WTC11 (cell line): ENCODE measurements around the gene CRADD. TPM values are rescaled to one million over a fixed set of nuclear protein-coding genes. Genes with fewer than 3 reads are reported as not detected.

Experiments
- ATAC-seq: fragments of 200-7000 bp; cut with Tn5 transposase; 2 replicates; pipeline ENCODE4 v1.10.0; 2021; ENCODE audit warnings: mild to moderate bottlenecking, moderate library complexity
- CTCF ChIA-PET: fragments of 300-600 bp; sonication (Branson Sonifier 250); formaldehyde crosslinking; loops from one replicate; lab custom pipeline; 2021; ENCODE audit warnings: antibody characterized with exemption; lab: Charles Lee
- POLR2A ChIA-PET: fragments of 350-600 bp; sonication (Branson Sonifier 250); formaldehyde crosslinking; loops from one replicate; lab custom pipeline; 2021; ENCODE audit warnings: antibody characterized with exemption; lab: Charles Lee
- DNase-seq: peaks from one replicate; pipeline ENCODE4 v3.0.0; 2021; ENCODE audit warnings: low spot score
- H3K27ac Mint-ChIP-seq: 2 replicates; pipeline ENCODE4 v1.8.0; 2021; ENCODE audit warnings: mixed read lengths
- H3K27me3 Mint-ChIP-seq: 2 replicates; pipeline ENCODE4 v1.8.0; 2021; ENCODE audit warnings: low read depth, mild to moderate bottlenecking, moderate library complexity, mixed read lengths
- H3K36me3 Mint-ChIP-seq: 2 replicates; pipeline ENCODE4 v1.8.0; 2021; ENCODE audit warnings: mixed read lengths
- H3K4me1 Mint-ChIP-seq: 2 replicates; pipeline ENCODE4 v1.8.0; 2022; ENCODE audit warnings: mixed read lengths
- H3K4me3 Mint-ChIP-seq: 2 replicates; pipeline ENCODE4 v1.8.0; 2021; ENCODE audit warnings: mild to moderate bottlenecking, moderate library complexity, mixed read lengths
- H3K9me3 Mint-ChIP-seq: 2 replicates; pipeline ENCODE4 v1.8.0; 2021; ENCODE audit warnings: mixed read lengths
- ATF1 ChIP-seq: sonication (generic); formaldehyde crosslinking; IDR thresholded peaks from 2 replicates; pipeline ENCODE4 v1.8.1; 2023; ENCODE audit warnings: mild to moderate bottlenecking, moderate library complexity, missing genetic modification reagents
- NFATC4 ChIP-seq: fragments of 250-450 bp; sonication (Bioruptor Pico); IDR thresholded peaks from 2 replicates; pipeline ENCODE4 v1.9.0; 2021; ENCODE audit warnings: mild to moderate bottlenecking
- RORB ChIP-seq: fragments of 250-450 bp; sonication (Bioruptor Pico); IDR thresholded peaks from 2 replicates; pipeline ENCODE4 v1.9.0; 2021; ENCODE audit warnings: mild to moderate bottlenecking
- ZNF138 ChIP-seq: sonication (generic); formaldehyde crosslinking; conservative IDR thresholded peaks from 2 replicates; pipeline ENCODE4 v1.8.1; 2022; ENCODE audit warnings: mild to moderate bottlenecking, moderate library complexity, missing genetic modification reagents
- total RNA-seq: library from RNA; stranded (reverse); gene quantifications from 3 replicates; pipeline ENCODE4 v1.2.3, GENCODE V29; 2021
- TF ChIP-seq, protein P1 (sequence below): sonication (generic); formaldehyde crosslinking; IDR thresholded peaks from 2 replicates; pipeline ENCODE4 v1.8.0; 2023; ENCODE audit warnings: missing genetic modification reagents
- TF ChIP-seq, protein P2 (sequence below): sonication (generic); formaldehyde crosslinking; IDR thresholded peaks from 2 replicates; pipeline ENCODE4 v1.8.1; 2023; ENCODE audit warnings: mild to moderate bottlenecking, missing genetic modification reagents
- TF ChIP-seq, protein P3 (sequence below): sonication (generic); formaldehyde crosslinking; IDR thresholded peaks from 2 replicates; pipeline ENCODE4 v1.8.0; 2022; ENCODE audit warnings: mild to moderate bottlenecking, missing genetic modification reagents
- TF ChIP-seq, protein P4 (sequence below): fragments of 250-450 bp; sonication (Bioruptor Pico); IDR thresholded peaks from 2 replicates; pipeline ENCODE4 v1.8.0; 2021; ENCODE audit warnings: mild to moderate bottlenecking
- TF ChIP-seq, protein P5 (sequence below): sonication (generic); formaldehyde crosslinking; IDR thresholded peaks from 2 replicates; pipeline ENCODE4 v1.8.0; 2022; ENCODE audit warnings: missing genetic modification reagents

Gene CRADD
- total RNA-seq, 1 experiment from 2014 or later, result 11.6 TPM

DNA sequence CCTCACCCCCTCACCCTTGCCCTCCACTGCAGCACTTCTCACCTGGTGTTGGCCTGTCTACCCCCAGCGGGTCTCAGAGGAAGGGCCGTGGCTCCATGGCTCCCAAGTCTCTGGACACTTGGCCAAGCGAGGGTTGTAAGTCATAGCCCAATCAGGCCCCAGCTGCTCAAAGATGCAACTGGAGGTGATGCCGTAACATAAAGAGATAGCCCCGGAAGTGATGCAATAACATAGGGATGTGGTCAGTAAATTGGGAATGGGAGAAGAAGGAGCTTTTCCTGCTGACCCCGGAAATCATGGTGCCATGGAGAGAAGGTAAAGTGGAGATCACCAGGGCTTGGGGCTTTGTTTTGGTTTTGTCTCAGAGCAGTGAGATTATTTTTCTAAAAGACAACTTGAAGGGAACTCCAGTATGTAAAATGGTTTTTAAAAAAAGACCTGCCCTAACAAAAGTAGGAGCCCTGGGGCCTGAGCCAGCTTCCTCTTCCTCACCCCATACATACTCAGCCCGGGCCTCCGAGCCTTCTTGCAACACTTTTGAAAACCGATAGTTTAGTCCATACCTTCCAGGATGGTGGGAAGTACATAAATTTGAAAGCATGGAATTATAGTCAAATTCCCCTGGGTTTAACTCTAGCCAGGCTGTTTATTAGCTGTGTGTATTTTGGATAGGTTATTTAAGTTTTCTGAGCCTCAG lies 212.5 kb downstream of the CRADD start (continued):
- TF ChIP-seq, protein P1, sequence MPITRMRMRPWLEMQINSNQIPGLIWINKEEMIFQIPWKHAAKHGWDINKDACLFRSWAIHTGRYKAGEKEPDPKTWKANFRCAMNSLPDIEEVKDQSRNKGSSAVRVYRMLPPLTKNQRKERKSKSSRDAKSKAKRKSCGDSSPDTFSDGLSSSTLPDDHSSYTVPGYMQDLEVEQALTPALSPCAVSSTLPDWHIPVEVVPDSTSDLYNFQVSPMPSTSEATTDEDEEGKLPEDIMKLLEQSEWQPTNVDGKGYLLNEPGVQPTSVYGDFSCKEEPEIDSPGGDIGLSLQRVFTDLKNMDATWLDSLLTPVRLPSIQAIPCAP, result no peak
- no peak for TF ChIP-seq ATF1 (CRISPR knock-in tag)

DNA sequence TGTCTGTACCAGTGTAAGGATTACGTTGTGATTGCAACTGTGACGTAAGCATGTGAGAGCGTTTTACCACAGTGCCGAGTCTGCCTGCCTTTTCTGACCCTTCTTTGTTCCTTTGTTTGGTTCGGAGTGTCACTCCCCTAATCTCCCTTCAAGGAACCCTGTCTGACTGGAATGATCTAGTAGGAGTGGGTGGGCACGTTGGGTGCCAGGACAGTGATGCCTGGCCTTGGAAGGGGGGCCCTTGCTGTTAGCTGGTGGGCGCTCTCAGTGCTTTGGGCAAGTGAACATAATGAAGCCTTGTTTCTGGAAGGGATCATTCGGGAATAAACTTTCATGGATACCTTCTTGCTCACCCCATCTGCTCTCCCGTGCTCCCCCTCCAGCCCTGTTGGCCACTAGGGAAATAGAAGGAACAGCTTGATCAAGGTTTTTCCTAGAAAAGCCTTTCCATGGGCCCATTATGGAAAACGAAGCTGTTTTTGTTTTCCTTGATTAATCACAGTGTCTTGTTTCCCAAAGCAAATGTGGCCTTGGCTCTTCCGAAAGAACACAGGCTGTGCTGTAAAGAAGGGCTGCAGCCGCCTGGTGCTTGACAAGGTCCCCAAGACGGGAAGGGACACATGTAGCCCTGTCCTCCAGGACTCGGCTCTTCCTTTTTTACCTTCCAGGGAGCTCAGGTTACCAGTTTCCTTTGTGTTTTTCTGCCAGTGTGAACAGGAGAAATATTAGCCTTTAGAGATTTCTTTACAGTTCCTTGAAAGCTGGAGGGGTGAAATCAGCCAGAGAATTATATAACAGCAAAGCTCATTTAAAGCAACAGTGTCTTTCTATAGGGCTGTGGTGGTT lies 215.5 kb downstream of the CRADD start:
- CTCF ChIA-PET, result interaction anchor here (0.9 to 6.7 kb wide), 4 partner anchors 68 to 323 kb away, joined by 3 to 67 read pairs (median 6); no protein-coding TSS in a partner anchor
- H3K36me3 Mint-ChIP-seq, result no peaks in the 10 kb centered on the region
- peak overlapping the region; percentile 48 for H3K27ac Mint-ChIP-seq
- no peaks in the 10 kb centered on the region for H3K9me3 Mint-ChIP-seq
- no peak for DNase-seq
- TF ChIP-seq, protein P2, sequence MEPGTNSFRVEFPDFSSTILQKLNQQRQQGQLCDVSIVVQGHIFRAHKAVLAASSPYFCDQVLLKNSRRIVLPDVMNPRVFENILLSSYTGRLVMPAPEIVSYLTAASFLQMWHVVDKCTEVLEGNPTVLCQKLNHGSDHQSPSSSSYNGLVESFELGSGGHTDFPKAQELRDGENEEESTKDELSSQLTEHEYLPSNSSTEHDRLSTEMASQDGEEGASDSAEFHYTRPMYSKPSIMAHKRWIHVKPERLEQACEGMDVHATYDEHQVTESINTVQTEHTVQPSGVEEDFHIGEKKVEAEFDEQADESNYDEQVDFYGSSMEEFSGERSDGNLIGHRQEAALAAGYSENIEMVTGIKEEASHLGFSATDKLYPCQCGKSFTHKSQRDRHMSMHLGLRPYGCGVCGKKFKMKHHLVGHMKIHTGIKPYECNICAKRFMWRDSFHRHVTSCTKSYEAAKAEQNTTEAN (CRISPR knock-in tag), result no peak
- no peak for TF ChIP-seq ZNF138
- no peak for TF ChIP-seq NFATC4 (CRISPR knock-in tag)
- TF ChIP-seq, protein P3, sequence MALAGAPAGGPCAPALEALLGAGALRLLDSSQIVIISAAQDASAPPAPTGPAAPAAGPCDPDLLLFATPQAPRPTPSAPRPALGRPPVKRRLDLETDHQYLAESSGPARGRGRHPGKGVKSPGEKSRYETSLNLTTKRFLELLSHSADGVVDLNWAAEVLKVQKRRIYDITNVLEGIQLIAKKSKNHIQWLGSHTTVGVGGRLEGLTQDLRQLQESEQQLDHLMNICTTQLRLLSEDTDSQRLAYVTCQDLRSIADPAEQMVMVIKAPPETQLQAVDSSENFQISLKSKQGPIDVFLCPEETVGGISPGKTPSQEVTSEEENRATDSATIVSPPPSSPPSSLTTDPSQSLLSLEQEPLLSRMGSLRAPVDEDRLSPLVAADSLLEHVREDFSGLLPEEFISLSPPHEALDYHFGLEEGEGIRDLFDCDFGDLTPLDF (CRISPR knock-in tag), result no peak
- TF ChIP-seq, all 79 proteins: peak for 0
- peak; percentile 50 for ATAC-seq
- POLR2A ChIA-PET, result interaction anchor here (0.8 kb wide), 1 partner anchor 323 kb away, joined by 3 read pairs; no protein-coding TSS in a partner anchor
- H3K4me1 Mint-ChIP-seq, result peaks cover 37% of the 10 kb centered on the region
- no peaks in the 10 kb centered on the region for H3K27me3 Mint-ChIP-seq
- H3K4me3 Mint-ChIP-seq, result no peak overlapping the region

DNA sequence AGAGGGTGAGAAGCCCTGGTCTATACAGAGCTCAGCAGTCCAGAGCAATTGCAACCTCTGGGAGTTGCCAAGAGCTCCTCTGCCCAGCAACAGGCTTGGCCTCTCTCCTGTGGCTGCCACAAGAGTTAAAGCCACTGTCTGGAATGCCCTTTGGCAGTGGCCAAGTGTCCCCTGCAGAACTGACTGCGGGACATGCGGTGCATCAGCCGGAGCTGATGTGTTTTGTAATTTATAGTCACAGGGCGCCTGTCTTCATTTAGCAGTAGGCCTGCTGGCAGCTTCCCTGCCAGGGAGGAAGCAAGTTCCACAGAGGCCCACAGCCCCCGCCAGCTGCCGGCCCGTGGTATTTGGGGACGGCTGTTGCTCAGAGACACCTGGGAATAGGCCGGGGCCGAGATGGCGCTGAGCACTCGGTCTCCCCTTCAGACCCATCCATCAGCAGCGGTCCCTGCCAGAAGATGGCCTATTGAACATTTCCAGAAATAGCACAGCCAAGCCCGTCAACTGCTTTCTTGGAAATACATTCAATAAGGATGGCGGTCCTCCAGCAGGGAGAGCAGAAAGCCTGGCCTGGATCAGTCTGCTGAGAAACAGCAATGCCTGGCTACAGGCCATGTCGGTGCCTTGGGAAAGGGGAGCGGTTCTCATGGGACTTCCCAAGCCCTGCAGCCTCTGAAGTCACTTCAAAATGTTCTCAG lies 217.4 kb downstream of the CRADD start:
- peaks cover 37% of the 10 kb centered on the region for H3K4me1 Mint-ChIP-seq
- H3K27me3 Mint-ChIP-seq, result no peaks in the 10 kb centered on the region
- DNase-seq (no peak), ATAC-seq (no peak; the same call in 1 of the 2 replicates)
- H3K4me3 Mint-ChIP-seq, result no peak overlapping the region
- no peak overlapping the region for H3K27ac Mint-ChIP-seq
- POLR2A ChIA-PET, result interaction anchor here (0.9 kb wide), 1 partner anchor 11 kb away, joined by 3 read pairs; no protein-coding TSS in a partner anchor
- H3K9me3 Mint-ChIP-seq, result no peaks in the 10 kb centered on the region
- TF ChIP-seq, protein P4, sequence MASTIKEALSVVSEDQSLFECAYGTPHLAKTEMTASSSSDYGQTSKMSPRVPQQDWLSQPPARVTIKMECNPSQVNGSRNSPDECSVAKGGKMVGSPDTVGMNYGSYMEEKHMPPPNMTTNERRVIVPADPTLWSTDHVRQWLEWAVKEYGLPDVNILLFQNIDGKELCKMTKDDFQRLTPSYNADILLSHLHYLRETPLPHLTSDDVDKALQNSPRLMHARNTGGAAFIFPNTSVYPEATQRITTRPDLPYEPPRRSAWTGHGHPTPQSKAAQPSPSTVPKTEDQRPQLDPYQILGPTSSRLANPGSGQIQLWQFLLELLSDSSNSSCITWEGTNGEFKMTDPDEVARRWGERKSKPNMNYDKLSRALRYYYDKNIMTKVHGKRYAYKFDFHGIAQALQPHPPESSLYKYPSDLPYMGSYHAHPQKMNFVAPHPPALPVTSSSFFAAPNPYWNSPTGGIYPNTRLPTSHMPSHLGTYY (CRISPR knock-in tag), result no peak
- TF ChIP-seq RORB (CRISPR knock-in tag), result no peak
- TF ChIP-seq, protein P5, sequence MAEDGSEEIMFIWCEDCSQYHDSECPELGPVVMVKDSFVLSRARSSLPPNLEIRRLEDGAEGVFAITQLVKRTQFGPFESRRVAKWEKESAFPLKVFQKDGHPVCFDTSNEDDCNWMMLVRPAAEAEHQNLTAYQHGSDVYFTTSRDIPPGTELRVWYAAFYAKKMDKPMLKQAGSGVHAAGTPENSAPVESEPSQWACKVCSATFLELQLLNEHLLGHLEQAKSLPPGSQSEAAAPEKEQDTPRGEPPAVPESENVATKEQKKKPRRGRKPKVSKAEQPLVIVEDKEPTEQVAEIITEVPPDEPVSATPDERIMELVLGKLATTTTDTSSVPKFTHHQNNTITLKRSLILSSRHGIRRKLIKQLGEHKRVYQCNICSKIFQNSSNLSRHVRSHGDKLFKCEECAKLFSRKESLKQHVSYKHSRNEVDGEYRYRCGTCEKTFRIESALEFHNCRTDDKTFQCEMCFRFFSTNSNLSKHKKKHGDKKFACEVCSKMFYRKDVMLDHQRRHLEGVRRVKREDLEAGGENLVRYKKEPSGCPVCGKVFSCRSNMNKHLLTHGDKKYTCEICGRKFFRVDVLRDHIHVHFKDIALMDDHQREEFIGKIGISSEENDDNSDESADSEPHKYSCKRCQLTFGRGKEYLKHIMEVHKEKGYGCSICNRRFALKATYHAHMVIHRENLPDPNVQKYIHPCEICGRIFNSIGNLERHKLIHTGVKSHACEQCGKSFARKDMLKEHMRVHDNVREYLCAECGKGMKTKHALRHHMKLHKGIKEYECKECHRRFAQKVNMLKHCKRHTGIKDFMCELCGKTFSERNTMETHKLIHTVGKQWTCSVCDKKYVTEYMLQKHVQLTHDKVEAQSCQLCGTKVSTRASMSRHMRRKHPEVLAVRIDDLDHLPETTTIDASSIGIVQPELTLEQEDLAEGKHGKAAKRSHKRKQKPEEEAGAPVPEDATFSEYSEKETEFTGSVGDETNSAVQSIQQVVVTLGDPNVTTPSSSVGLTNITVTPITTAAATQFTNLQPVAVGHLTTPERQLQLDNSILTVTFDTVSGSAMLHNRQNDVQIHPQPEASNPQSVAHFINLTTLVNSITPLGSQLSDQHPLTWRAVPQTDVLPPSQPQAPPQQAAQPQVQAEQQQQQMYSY (CRISPR knock-in tag), result peak; percentile 79
- CTCF ChIA-PET, result interaction anchor here (0.8 to 6.7 kb wide), 5 partner anchors 10 to 392 kb away, joined by 3 to 67 read pairs (median 3); no protein-coding TSS in a partner anchor
- H3K36me3 Mint-ChIP-seq, result no peaks in the 10 kb centered on the region
